Bone marrow (tissue), 2 donors: Measurements from ENCODE around the gene APOA1.

ENCODE experiments used
- DNase-seq, 2 donors: peaks; one replicate each; lab custom pipeline; 2025; lab: John Stamatoyannopoulos, UW

Gene APOA1

GRCh38 chr11:116833816-116834534 lies 3.4 kb downstream of the APOA1 start:
- no peak for DNase-seq

GRCh38 chr11:116833491-116833815 lies 4.0 kb downstream of the APOA1 start:
- DNase-seq, result no peak

GRCh38 chr11:116832350-116833290 lies 4.8 kb downstream of the APOA1 start:
- no peak for DNase-seq

GRCh38 chr11:116831790-116832349 lies 5.6 kb downstream of the APOA1 start:
- DNase-seq, result no peak

- DNase-seq, result no peak
Measured at GRCh38 chr11:116830184-116830912, 7.1 kb downstream of the APOA1 start.

GRCh38 chr11:116829525-116830183 lies 7.8 kb downstream of the APOA1 start, which contains the start of gene APOC3:
Gene APOC3 (plus strand): TSS chr11:116829907. CDS start chr11:116830583, 676 bp downstream.
- no peak for DNase-seq

- no peak for DNase-seq
Measured at GRCh38 chr11:116828632-116829524, 8.5 kb downstream of the APOA1 start.

GRCh38 chr11:116827461-116827860 lies 10.0 kb downstream of the APOA1 start:
- no peak for DNase-seq

GRCh38 chr11:116826751-116827431 lies 10.5 kb downstream of the APOA1 start:
- DNase-seq, result no peak

GRCh38 chr11:116825854-116826750 lies 11.3 kb downstream of the APOA1 start:
- DNase-seq, result no peak

GRCh38 chr11:116825434-116825833 lies 12.0 kb downstream of the APOA1 start:
- DNase-seq, result no peak

- no peak for DNase-seq
Measured at GRCh38 chr11:116823031-116823843, 14.2 kb downstream of the APOA1 start, which contains the start of gene APOA4. Gene APOA4 (minus strand): TSS chr11:116823304. CDS start chr11:116823191, 113 bp downstream.

- DNase-seq, result no peak
Measured at GRCh38 chr11:116822575-116822974, 14.8 kb downstream of the APOA1 start.

- no peak for DNase-seq
Measured at GRCh38 chr11:116821050-116821918, 16.1 kb downstream of the APOA1 start.

- no peak for DNase-seq
Measured at GRCh38 chr11:116819049-116819448, 18.4 kb downstream of the APOA1 start.

- DNase-seq, result no peak
Measured at GRCh38 chr11:116814502-116814901, 22.9 kb downstream of the APOA1 start.
